GM12878 (cell line): ENCODE results near the gene SEPTIN1. TPM values are rescaled to one million over a fixed set of nuclear protein-coding genes. Genes with fewer than 3 reads are reported as not detected.
A peak's percentile ranks its signal among the peaks of the same experiment; 100 is the strongest.

Experiments
- CHD1 ChIP-seq: IDR thresholded peaks from 2 replicates; pipeline ENCODE4 v1.6.1; 2012; ENCODE audit warnings: low read depth, low read length, improper control_type of control experiment
- CHD4 ChIP-seq: fragments of 200-600 bp; sonication (generic); IDR thresholded peaks from 2 replicates; pipeline ENCODE4 v1.6.1; 2016; ENCODE audit warnings: mild to moderate bottlenecking
- DPF2 ChIP-seq: fragments of 450-650 bp; IDR thresholded peaks from 2 replicates; pipeline ENCODE4 v1.6.1; 2017; ENCODE audit warnings: mild to moderate bottlenecking
- EP300 ChIP-seq, 2 experiments: fragments of 150-350 bp in 1 of 2; IDR thresholded peaks; 2 replicates each; pipeline ENCODE4 v1.6.1; 2011 to 2012; ENCODE audit warnings: low read depth in 2 of 2, low read length in 2 of 2, borderline replicate concordance in 1 of 2, improper control_type of control experiment in 1 of 2, inconsistent platforms in 1 of 2; ENCODE audit not compliant: control insufficient read depth in 1 of 2
- IKZF1 ChIP-seq: fragments of 450-650 bp; conservative IDR thresholded peaks from 2 replicates; pipeline ENCODE4 v1.6.1; 2017; ENCODE audit warnings: antibody characterized with exemption, mild to moderate bottlenecking
- MXI1 ChIP-seq: fragments of 150-350 bp; IDR thresholded peaks from 2 replicates; pipeline ENCODE4 v1.6.1; 2011; ENCODE audit warnings: low read depth, mild to moderate bottlenecking, inconsistent platforms, low read length, improper control_type of control experiment
- NRF1 ChIP-seq: conservative IDR thresholded peaks from 2 replicates; pipeline ENCODE4 v1.6.1; 2011; ENCODE audit warnings: mild to moderate bottlenecking, low read depth, low read length, improper control_type of control experiment
- PAX8 ChIP-seq: fragments of 450-650 bp; IDR thresholded peaks from 2 replicates; pipeline ENCODE4 v1.6.1; 2017; ENCODE audit warnings: mild to moderate bottlenecking, moderate library complexity
- PML ChIP-seq: IDR thresholded peaks from 2 replicates; pipeline ENCODE4 v1.6.1; 2012; ENCODE audit warnings: low read length, inconsistent platforms
- RB1 ChIP-seq: fragments of 450-650 bp; formaldehyde crosslinking; IDR thresholded peaks from 2 replicates; pipeline ENCODE4 v1.6.1; 2017; ENCODE audit warnings: mild to moderate bottlenecking, borderline replicate concordance
- RUNX3 ChIP-seq: IDR thresholded peaks from 2 replicates; pipeline ENCODE4 v1.6.1; 2012; ENCODE audit warnings: low read length, inconsistent platforms
- SIX5 ChIP-seq: IDR thresholded peaks from 2 replicates; pipeline ENCODE4 v1.6.1; 2011; ENCODE audit warnings: mild to moderate bottlenecking, low read depth, low read length, moderate library complexity; ENCODE audit not compliant: severe bottlenecking
- SMC3 ChIP-seq: IDR thresholded peaks from 2 replicates; pipeline ENCODE4 v1.6.1; 2011; ENCODE audit warnings: low read length, improper control_type of control experiment, borderline replicate concordance
- SP1 ChIP-seq: IDR thresholded peaks from one replicate; pipeline ENCODE4 v1.6.1; 2011; ENCODE audit warnings: low read depth, low read length
- SPI1 ChIP-seq: IDR thresholded peaks from 2 replicates; pipeline ENCODE4 v1.6.1; 2011; ENCODE audit warnings: low read depth, mild to moderate bottlenecking, low read length, moderate library complexity, borderline replicate concordance; ENCODE audit not compliant: insufficient read depth
- SREBF2 ChIP-seq: IDR thresholded peaks from 2 replicates; pipeline ENCODE4 v1.6.1; 2012; ENCODE audit warnings: mild to moderate bottlenecking, low read length
- YBX1 ChIP-seq: fragments of 450-650 bp; IDR thresholded peaks from 2 replicates; pipeline ENCODE4 v1.6.1; 2016; ENCODE audit warnings: antibody characterized with exemption
- ZNF207 ChIP-seq: fragments of 450-650 bp; IDR thresholded peaks from 2 replicates; pipeline ENCODE4 v1.6.1; 2014; ENCODE audit warnings: antibody characterized with exemption, mild to moderate bottlenecking, borderline replicate concordance
- ZNF24 ChIP-seq: fragments of 450-650 bp; IDR thresholded peaks from 2 replicates; pipeline ENCODE4 v1.6.1; 2017; ENCODE audit warnings: antibody characterized with exemption, mild to moderate bottlenecking
- ZSCAN29 ChIP-seq: fragments of 450-650 bp; IDR thresholded peaks from 2 replicates; pipeline ENCODE4 v1.6.1; 2017; ENCODE audit warnings: mild to moderate bottlenecking, moderate library complexity
- polyA plus RNA-seq, 11 experiments: library from polyadenylated mRNA; depleted of rRNA in 4 of 11; unstranded in 6 of 11; stranded (reverse) in 5 of 11; fragments of >200 nt; fragmentation: Nextera tagmentation in 4 of 11; fragmentation: Illumina TruSeq in 1 of 11; extraction: Ambion mirVana in 4 of 11; extraction: Trizol in 1 of 11; gene quantifications; 1 replicate in 1 of 11; 2 replicates in 10 of 11; pipeline versions ENCODE4 v1.2.1 to v1.2.3, GENCODE V29; 2011 to 2016; ENCODE audit warnings: inconsistent platforms in 2 of 11, missing spikeins in 2 of 11, low read depth in 1 of 11
- total RNA-seq, 4 experiments: library from RNA; depleted of rRNA in 3 of 4; stranded (reverse); fragments of >200 nt in 3 of 4; fragmentation: Illumina TruSeq in 1 of 4; extraction: Trizol in 1 of 4; gene quantifications; 2 replicates each; pipeline versions ENCODE4 v1.2.1 to v1.2.3, GENCODE V29; 2013 to 2021
- TF ChIP-seq, protein P1 (sequence below): fragments of 450-650 bp; formaldehyde crosslinking; IDR thresholded peaks from 2 replicates; pipeline ENCODE4 v1.4.0; 2020; ENCODE audit warnings: mild to moderate bottlenecking, moderate library complexity
- TF ChIP-seq, protein P2 (sequence below): IDR thresholded peaks from 2 replicates; pipeline ENCODE4 v1.6.1; 2012; ENCODE audit warnings: low read depth, low read length, improper control_type of control experiment
- TF ChIP-seq, protein P3 (sequence below): fragments of 450-650 bp; formaldehyde crosslinking; IDR thresholded peaks from 2 replicates; pipeline ENCODE4 v1.4.0; 2022; ENCODE audit warnings: mild to moderate bottlenecking, moderate library complexity
- TF ChIP-seq, protein P4 (sequence below): IDR thresholded peaks from 2 replicates; pipeline ENCODE4 v1.6.1; 2012; ENCODE audit warnings: low read depth, low read length, improper control_type of control experiment

Gene SEPTIN1
- total and polyA plus RNA-seq, 10 of the 15 experiments (the other 5 are each of a cell fraction or from before 2014, with no cell fraction given), result 2.8 to 153 (median 94.1) TPM

DNA sequence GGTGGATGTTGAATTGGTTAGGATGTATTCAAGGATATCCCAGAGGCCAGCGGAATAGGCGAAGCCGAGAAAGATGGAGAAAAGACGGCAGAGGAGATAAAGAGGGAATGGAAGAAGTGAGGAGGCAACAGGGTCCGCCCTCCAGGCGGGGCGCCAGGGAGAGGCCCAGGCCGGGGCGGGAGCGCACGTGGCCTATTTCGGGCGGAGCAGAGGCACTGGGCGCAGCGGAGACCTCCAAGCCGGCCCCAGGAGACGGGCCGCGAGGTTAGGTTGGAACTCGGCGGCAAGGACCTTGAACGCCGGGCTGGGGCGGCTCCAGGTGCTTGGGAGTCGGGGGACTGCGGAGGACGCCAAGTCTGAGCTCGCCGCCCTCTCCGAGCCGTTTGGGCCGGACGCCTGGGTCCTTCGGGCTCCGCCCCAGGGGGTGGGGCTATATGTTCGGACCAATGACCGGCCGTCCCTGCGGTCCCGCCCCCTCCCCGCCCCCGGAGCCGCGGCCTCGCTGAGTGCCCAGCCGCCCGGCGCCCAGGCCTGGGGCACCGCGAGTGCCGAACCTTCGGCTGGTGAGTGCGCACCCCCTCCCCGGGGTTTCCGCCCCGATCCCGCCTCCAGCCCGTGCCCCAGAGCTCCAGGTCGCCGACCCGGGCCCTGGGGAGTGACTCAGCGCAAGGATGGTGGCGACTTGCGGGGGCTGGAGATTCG is 24.9 kb upstream of the SEPTIN1 start, which contains the start of gene ZNF771 (continued):
- TF ChIP-seq, protein P1, sequence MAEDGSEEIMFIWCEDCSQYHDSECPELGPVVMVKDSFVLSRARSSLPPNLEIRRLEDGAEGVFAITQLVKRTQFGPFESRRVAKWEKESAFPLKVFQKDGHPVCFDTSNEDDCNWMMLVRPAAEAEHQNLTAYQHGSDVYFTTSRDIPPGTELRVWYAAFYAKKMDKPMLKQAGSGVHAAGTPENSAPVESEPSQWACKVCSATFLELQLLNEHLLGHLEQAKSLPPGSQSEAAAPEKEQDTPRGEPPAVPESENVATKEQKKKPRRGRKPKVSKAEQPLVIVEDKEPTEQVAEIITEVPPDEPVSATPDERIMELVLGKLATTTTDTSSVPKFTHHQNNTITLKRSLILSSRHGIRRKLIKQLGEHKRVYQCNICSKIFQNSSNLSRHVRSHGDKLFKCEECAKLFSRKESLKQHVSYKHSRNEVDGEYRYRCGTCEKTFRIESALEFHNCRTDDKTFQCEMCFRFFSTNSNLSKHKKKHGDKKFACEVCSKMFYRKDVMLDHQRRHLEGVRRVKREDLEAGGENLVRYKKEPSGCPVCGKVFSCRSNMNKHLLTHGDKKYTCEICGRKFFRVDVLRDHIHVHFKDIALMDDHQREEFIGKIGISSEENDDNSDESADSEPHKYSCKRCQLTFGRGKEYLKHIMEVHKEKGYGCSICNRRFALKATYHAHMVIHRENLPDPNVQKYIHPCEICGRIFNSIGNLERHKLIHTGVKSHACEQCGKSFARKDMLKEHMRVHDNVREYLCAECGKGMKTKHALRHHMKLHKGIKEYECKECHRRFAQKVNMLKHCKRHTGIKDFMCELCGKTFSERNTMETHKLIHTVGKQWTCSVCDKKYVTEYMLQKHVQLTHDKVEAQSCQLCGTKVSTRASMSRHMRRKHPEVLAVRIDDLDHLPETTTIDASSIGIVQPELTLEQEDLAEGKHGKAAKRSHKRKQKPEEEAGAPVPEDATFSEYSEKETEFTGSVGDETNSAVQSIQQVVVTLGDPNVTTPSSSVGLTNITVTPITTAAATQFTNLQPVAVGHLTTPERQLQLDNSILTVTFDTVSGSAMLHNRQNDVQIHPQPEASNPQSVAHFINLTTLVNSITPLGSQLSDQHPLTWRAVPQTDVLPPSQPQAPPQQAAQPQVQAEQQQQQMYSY (CRISPR knock-in tag), result no peak
- TF ChIP-seq EP300 (IDR thresholded peaks at IDR 0.05; ENCODE audit: borderline replicate concordance in 1 of 2, control insufficient read depth in 1 of 2, low read depth in 2 of 2, low read length in 2 of 2) (no peak), ZNF24 (no peak), IKZF1 (peak; percentile 75), YBX1 (no peak), SMC3 (no peak), RUNX3 (no peak), SP1 (peak; percentile 67), MXI1 (peak; percentile 70; the same call in 1 of the 2 replicates), SIX5 (no peak), CHD1 (no peak), ZNF207 (no peak), PML (no peak; the same call in 1 of the 2 replicates), ZSCAN29 (no peak), DPF2 (peak; percentile 60), SREBF2 (no peak), SPI1 (no peak), NRF1 (no peak), RB1 (0 out of 2 replicates have a peak, but pooled peaks have one; percentile 38), PAX8 (no peak), CHD4 (no peak)
- TF ChIP-seq, protein P2, sequence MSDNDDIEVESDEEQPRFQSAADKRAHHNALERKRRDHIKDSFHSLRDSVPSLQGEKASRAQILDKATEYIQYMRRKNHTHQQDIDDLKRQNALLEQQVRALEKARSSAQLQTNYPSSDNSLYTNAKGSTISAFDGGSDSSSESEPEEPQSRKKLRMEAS, result peak; percentile 74; the same call in 1 of the 2 replicates
- TF ChIP-seq, protein P3, sequence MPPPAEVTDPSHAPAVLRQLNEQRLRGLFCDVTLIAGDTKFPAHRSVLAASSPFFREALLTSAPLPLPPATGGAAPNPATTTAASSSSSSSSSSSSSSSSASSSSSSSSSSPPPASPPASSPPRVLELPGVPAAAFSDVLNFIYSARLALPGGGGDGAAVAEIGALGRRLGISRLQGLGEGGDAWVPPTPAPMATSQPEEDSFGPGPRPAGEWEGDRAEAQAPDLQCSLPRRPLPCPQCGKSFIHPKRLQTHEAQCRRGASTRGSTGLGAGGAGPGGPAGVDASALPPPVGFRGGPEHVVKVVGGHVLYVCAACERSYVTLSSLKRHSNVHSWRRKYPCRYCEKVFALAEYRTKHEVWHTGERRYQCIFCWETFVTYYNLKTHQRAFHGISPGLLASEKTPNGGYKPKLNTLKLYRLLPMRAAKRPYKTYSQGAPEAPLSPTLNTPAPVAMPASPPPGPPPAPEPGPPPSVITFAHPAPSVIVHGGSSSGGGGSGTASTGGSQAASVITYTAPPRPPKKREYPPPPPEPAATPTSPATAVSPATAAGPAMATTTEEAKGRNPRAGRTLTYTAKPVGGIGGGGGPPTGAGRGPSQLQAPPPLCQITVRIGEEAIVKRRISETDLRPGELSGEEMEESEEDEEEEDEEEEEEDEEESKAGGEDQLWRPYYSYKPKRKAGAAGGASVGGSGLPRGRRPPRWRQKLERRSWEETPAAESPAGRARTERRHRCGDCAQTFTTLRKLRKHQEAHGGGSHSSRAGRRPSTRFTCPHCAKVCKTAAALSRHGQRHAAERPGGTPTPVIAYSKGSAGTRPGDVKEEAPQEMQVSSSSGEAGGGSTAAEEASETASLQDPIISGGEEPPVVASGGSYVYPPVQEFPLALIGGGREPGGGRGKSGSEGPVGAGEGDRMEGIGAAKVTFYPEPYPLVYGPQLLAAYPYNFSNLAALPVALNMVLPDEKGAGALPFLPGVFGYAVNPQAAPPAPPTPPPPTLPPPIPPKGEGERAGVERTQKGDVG (CRISPR knock-in tag), result no peak
- TF ChIP-seq, protein P4, sequence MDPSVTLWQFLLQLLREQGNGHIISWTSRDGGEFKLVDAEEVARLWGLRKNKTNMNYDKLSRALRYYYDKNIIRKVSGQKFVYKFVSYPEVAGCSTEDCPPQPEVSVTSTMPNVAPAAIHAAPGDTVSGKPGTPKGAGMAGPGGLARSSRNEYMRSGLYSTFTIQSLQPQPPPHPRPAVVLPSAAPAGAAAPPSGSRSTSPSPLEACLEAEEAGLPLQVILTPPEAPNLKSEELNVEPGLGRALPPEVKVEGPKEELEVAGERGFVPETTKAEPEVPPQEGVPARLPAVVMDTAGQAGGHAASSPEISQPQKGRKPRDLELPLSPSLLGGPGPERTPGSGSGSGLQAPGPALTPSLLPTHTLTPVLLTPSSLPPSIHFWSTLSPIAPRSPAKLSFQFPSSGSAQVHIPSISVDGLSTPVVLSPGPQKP, result no peak
